NAMALWA (cell line): ENCODE results near the gene CLCN3.
A peak's percentile ranks its signal among the peaks of the same experiment; 100 is the strongest.
"Not testable (repeated sequence)": the region's sequence is repeated elsewhere in the genome, so short reads cannot be mapped to it uniquely, and the experiment has no call there.

ENCODE experiments used
- DNase-seq: peaks from one replicate; pipeline ENCODE4 v3.0.0-alpha.2; 2015; ENCODE audit warnings: low spot score

Gene CLCN3

DNA sequence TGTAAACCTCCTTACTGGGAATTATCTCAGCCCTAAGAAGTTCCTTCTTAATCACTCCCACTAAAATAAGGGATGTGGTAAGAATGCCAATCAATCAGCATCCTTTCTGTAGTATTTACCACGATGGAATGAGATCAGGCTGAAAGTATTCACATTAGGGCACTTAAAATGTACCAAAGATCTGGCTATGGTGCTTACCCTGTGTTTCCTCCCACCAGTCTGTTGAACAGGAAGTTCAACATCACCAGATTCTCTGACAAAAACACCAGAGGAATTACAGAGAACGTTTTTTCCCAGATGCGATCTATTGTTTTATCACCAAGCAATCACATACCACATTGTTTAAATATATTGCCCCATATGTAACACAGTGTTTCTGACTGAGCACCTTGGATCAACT lies 2.1 kb upstream of the CLCN3 start:
- DNase-seq, result no peak

DNA sequence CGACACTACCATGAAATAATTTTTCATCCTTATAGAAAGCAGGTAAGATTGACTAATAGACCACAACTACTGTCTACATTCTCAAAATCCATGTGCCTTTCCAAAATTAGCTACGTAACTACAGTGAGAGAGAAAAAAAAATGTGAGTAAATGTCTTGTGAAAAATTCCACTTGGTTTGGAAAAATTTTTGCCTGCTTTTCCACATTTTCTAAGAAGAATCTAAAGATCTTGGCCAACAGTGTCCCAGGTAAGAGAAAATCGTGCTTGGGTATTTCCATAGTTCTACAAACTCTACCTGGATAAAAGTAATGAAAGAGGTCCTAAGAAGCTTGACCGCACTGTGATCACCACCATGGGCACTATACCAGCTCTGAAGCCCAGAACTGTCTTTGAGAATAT lies 1.4 kb upstream of the CLCN3 start:
- no peak for DNase-seq

DNA sequence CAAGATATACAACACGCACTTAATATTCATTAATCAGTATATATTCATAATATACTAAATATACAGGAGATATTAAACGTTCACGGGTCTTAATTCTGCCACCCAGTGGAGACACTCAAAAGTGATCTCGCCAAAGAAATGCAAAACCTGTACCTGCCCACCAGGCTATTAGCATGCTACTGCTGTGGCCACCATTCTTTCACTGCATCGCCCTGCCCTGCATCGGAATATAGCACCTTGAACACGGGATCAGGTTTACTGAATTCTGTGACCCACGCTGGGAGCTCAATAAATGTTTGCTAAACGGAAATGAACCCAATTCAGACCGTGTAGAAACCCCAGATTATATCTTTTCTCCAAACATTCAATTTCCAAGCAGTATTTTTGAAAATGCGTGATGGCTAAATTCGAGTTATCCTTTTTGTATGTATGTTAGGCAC lies 840 bp upstream of the CLCN3 start:
- DNase-seq, result peak; percentile 91

DNA sequence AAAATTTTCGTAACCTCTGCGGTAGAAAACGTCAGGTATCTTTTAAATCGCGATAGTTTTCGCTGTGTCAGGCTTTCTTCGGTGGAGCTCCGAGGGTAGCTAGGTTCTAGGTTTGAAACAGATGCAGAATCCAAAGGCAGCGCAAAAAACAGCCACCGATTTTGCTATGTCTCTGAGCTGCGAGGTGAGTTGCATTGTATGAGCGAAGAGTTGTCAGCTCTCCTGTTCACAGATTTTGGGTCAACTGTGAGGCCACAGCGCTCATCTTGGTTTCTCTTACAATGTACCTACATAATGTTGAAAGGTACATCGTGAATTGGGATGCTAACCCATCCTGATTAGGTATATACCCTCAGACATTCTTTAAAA lies 486 bp downstream of the CLCN3 start:
- peak; percentile 71 for DNase-seq

DNA sequence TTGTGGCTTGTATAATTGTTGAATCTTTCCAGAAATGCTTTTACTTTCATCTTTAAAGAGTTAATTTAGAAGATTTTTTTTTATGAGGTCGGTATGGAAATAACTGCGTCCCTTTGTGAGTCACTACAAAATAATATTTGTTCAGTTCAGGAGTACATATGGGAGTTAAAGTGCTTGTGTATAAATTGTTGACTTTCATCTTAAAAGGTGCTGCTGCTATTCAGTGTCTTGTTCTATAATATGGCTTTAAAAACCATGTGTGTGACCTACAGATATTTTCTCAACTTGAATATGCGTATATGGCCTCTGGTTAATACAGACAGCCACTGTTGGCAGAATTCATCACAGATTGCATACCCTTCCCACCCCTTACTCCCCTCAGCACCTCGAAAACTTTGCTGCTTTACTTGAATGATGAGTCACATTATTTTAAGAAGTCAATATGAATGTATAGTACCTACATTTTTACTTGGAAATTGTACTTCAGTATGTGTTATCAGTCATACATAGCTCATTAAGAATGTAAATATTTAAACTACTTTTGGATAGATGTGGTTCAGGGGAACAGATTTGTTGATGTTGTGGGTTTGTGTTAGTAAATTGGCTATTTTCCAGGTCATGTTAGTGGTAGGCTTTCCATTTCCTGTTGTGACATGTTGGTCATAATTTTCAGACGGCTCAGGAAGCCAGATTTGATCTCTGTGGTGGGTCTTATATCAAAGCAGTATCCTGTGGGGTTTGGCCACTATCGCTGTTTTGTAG lies 1.5 kb downstream of the CLCN3 start:
- DNase-seq, result peak; percentile 69

DNA sequence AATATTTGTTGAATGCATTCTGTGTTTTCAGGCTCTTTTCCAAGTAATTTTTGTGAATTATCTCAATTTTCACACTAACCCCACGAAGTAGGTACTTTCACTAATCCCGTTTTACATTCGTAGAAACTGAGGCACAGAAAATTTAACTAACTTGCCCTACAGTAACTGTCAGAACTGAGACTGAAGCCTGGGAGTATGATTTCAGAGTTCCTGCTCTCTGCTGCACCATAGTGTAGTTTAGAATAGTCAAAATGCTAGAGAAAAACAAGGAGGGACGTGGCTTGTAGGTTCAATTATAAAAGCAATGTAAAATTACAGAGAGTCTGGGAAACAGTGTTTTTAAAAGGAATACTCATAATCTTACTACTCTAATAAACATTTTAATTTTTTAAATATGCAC lies 2.2 kb downstream of the CLCN3 start:
- peak; percentile 30 for DNase-seq

DNA sequence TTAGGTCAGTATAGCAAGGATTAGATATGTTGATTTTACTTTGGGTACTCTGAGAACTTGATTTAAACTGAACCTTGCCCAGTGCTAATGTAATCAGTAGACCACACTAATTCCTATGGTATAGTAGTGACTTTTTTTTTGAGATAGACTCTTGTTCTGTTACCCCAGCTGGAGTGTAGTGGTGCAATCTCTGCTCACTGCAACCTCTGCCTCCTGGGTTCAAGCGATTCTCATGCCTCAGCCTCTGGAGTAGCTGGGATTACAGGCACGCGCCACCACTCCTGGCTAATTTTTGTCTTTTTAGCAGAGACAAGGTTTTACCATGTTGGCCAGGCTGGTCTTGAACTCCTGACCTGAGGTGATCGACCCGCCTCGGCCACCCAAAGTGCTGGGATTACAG lies 3.6 kb downstream of the CLCN3 start:
- DNase-seq, result not testable (repeated sequence)

DNA sequence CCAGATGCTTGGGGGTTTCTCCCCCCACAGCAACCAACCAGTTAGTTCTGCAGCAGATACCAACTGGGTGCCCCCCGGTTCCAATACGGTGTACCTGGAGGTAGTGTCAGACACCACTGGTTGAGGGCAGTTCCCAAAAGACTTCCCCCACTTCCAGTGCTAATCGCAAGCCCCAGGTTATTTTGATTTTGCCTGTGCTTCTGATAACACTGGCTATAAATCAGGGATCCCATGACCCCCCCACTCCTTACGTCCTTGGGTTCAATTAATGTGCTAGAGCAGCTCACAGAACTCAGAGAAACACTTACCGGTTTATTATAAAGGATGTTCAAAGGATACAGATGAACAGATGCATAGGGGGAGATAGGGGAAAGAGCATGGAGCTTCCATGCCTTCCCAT lies 5.5 kb downstream of the CLCN3 start:
- DNase-seq, result no peak

DNA sequence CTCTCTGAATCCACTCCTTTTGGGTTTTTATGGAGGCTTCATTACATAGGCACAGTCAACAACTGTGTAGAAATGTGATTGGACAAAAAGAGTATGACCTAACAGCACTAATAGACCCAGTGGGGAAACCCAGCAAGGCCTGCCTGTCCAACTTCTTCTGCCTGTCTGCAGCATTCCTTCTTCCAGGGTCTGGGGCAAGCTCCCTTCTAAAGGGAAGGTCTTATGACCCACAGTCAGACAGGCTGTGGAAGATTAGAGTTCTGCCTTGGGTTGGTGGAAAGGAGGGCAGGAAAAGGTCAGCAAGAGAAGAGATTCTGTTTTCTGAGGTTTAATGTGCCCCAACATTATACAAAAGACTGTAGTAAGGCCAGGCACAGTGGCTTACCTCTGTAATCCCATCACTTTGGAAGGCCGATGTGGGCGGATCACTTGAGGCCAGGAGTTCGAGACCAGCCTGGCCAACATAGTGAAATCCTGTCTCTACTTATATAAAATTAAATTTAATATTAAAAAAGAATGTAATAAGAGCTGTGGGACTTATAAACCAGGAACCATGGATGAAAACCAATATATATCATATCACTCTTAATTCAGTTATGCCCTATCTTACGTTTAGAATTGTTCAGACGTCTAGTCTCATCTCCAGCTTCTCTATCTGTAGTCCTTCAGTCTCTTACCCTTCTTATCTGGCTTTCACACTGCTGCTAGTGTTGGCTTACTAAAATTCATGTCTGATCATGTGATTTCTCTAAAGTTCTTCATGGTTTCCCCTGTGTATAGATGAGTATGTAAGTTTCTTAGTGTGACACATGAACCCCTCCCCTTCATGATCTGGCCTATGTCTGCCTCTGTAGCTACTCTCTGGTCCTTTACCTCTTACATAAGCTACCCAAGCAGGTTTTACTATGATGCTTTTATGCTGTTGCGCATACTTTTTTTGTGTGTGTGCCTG lies 6.2 kb downstream of the CLCN3 start:
- no peak for DNase-seq

DNA sequence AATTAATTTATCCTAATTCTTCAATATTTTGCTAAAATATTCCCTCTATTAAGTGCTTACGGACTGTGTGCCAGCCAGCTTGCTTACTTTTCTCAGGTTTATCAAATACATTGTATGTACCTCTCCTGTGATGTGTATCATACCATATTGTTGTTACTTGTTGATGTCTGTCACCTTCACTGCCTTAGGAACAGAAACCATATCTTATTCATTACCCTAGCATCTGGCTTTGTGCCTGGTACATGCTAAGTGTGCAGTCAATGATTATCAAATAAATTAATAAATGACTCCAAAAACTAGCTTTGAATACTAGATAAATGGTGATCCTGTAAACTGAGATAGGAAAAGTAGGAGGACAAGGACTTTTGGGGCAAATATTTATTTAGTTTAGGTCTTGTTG lies 6.9 kb downstream of the CLCN3 start:
- DNase-seq, result no peak

DNA sequence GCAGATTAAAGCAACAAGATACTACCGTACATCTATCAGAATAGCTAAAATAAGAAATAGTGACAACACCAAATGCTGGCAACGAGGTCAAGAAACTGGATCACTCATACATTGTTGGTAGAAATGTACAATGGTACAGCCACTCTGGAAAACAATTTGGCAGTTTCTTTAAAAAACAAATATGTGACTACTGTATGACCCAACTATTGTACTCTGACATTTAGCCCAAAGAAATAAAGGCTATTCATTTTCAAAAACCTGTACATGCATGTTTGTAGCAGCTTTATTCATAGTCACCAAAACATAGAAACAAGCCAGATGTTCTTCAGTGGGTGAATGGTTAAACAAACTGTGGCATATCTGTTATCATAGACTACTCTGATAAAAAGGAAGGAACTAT lies 8.2 kb downstream of the CLCN3 start:
- no peak for DNase-seq

DNA sequence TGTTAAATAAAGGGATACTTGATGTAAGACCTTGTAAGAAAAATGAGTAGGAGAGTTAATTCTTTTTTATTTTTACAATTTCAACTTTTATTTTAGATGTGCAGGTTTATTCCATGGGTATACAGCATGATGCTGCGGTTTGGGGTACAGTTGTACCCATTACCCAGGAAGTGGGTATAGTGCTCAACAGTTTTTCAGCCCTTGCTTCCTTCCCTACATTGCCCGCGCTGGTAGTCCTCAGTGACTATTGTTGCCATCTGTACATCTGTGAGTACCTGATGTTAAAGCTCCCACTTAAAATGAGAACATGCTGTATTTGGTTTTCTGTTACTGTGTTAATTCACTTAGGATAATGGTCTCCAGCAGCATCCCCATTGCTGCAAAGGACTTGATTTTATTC lies 9.7 kb downstream of the CLCN3 start:
- no peak for DNase-seq

DNA sequence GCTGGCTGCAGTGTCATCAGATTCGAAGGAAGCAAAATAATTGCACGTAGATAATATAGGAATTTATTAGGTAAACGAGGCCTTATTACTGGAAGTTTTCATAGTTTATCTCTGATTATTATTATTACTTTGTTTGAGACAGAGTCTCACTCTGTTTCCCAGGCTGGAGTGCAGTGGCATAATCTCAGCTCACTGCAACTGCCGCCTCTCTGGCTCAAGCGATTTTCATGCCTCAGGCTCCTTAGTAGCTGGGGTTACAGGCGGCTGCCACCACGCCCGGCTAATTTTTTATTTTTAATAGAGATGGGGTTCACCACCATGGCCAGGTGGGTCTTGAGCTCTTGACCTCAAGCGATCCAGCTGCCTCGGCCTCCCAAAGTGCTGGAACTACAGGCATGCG lies 12.5 kb downstream of the CLCN3 start:
- DNase-seq, result no peak

DNA sequence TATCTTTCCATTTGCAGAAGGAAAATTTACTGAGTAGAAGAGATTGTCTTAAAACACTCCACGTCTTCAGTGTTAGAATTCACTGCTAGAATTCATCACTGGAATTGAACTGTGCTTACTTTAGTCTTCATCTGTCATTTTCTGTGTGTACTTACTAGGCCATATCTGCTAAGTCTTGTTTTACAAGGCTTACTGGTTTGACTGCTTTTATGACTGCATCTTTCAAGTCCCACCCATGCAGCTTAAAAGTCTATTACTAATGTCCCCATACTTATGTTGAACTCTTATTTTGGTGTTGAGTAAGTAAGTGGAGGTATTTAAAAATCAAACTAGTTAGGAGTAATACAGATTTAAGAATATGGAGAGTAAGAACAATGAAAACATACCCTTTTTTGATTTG lies 14.6 kb downstream of the CLCN3 start:
- DNase-seq, result no peak

DNA sequence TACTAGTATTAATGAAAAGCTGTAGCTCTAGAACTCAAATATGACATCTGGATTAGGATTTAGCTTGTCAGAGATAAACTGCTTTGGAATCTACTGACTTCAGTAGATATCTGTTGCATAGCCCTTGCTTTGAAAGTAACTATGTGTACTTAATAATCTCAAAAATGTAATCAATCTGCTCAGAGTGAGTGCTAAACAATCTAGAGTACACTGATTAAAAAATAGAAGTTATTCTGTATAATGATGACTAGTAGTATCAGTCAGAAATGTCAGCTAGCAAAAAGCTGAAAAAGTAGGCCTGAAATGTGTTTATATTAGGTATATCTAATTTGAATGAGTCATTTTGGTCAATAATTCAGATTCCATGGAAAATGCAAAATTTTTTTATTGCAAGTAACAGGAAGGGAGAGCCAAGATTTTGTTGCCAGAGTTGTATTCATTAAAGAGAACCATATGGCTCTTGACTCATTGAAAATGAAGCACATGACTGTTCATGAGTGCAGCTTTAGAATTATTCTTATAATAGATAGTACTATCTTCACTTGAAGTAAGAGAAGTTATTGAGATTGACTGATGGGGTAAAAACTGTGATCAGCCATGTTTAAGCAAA lies 20.0 kb downstream of the CLCN3 start:
- no peak for DNase-seq

DNA sequence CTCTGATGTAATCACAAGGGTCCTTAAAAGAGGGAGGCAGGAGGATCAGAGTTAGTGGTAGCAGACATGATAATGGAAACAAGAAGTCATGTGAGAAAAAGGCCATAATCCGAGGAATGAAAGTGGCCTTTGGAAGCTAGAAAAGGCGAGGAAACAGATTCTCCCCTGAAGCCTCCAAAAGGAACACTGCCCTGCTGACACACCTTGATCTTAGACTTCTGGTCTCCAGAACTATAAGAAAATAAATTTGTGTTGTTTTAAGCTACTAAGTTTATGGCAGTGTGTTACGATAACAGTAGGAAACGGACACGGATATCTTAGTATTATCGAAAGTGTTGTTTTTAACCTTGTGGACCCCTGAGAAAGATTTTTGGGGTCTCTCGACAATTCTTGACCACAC lies 24.4 kb downstream of the CLCN3 start:
- no peak for DNase-seq

DNA sequence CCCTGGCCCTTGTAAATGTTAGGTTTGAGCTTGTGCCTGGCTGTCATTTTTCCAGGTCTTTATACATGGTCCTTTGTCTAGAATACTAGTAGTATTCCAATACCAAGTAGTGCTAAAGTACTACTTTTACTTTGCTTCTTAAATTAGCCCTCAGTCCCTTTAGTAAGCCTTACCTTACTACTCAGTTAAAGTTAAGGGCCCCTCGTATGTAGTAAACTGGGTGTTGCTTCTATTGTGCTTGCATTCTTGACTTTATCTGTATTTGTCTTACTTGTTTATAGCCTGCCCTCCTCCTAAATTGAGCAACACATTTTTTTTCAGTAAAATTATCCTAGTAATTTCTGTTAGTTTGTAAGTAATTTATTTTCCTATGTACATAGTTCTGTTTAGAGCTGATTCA lies 25.2 kb downstream of the CLCN3 start:
- DNase-seq, result no peak

DNA sequence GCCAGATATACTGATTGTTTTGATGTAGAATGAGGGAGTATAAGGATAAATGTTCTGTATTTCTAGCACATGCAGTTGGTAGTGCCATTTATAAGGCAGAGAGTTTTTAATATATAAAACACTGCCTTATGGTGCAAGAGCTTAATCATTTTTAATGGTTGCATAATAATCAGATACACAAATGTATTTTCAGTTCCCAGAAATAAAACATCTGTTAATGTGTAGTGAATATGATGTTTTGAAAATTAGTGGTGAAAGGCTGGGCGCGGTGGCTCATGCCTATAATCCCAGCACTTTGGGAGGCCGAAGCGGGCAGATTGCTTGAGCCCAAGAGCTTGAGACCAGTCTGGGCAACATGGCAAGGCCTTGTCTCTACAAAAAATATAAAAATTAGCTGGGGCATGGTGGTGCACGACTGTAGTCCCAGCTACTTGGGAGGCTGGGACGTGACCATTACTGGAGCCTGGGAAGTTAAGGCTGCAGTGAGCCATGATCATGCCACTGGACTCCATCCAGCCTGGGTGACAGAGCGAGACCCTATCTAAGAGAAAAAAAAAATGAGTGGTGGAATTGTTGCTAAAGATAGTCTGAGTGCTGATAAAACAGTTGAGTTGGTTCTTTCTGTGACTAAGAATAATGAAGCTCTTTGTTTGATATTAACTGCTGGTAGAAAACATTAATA lies 29.3 kb downstream of the CLCN3 start:
- no peak for DNase-seq

DNA sequence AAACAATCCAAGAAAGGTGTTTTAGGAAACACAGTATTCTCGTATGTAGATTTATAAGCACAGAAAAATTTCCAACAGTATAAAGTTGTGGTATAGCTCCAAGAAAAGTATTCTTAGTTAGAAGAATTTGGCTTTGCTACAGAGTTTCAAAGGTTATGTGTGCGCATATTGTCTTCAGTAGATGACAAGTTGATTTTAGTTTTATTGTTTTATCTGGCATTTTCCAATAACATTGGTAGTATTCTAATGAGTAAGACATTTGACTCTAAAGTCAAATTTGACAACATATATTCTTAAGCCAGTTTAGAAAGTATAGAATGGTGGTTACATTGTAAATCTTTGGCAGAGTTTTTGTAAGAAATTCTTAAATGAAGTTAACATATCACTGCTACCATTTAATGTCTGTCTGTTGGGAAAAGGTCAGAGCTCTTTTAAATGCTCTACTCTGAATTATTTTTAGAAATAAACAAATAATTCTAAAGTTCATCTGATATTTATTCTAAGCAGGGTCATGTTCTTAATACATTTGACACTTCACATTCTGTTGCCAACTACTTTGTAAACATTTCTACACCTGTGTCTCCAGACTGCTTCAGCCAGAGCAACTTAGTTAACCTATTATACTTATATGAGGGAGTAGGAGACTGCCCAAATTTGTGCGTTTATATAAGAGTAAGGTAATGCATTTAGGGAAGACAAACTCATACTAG lies 30.0 kb downstream of the CLCN3 start:
- DNase-seq, result no peak

DNA sequence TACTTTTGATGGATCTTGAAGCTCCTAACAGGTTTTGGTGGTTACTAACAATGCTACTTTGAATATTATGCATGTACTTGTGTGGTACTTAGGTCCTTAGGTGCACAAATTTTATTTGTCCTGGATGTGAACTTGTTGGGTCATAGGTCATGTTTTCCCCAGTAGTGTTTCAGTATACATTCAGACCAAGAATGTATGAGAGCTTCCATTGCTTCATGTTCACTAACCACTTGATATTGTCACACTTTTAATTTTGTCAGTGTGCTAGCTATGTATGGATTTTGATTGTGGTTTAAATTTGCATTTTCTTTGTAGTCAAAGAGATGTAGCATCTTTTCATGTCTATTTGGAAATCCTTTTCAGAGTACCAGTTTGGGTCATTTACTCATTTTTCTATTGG lies 32.2 kb downstream of the CLCN3 start:
- DNase-seq, result no peak

DNA sequence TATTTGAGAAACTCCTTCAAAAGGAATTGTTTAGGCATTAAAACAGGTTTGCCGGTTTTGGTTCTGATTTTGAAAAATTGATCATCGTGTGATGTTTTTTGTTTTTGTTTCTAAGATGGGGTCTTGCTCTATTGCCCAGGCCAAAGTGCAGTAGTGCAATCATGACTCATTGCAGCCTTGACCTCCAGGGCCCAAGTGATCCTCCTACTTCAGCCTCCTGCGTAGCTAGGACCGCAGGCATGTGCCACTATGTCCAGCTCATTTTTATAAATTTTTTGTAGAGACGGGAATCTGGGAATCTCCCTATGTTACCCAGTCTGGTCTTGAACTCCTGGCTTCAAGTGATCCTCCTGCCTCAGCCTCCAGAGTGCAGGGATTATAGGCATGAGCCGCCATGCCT lies 35.0 kb downstream of the CLCN3 start:
- DNase-seq, result no peak
